Neural cell (in vitro differentiated cells): ENCODE results near the gene GLRX5. TPM values are rescaled to one million over a fixed set of nuclear protein-coding genes. Genes with fewer than 3 reads are reported as not detected.

Source experiments
- H2AFZ ChIP-seq: fragments of 200-600, 300-800 bp; sonication (generic), shearing (Covaris generic); 2 replicates; pipeline ENCODE4 v1.6.0; 2014; ENCODE audit warnings: low read depth, mild to moderate bottlenecking, antibody characterized with exemption, low read length, moderate library complexity
- H3F3A ChIP-seq: fragments of 200-600 bp; shearing (Covaris generic); 2 replicates; pipeline ENCODE4 v1.6.1; 2016; ENCODE audit warnings: mild to moderate bottlenecking, moderate library complexity, mixed read lengths, antibody characterized with exemption, low read length; ENCODE audit not compliant: insufficient read depth, poor library complexity, severe bottlenecking
- H3K27ac ChIP-seq: fragments of 200-600, 300-800 bp; sonication (generic), shearing (Covaris generic); 2 replicates; pipeline ENCODE4 v1.5.1; 2014; ENCODE audit warnings: mild to moderate bottlenecking, low read length, moderate library complexity
- H3K27me3 ChIP-seq: fragments of 300-800, 200-600 bp; sonication (generic), shearing (Covaris generic); 2 replicates; pipeline ENCODE4 v1.6.0; 2014; ENCODE audit warnings: mild to moderate bottlenecking, low read depth, low read length, moderate library complexity; ENCODE audit not compliant: insufficient read depth
- H3K36me3 ChIP-seq: fragments of 300-800, 200-600 bp; sonication (generic), shearing (Covaris generic); 2 replicates; pipeline ENCODE4 v1.5.1; 2014; ENCODE audit warnings: mild to moderate bottlenecking, antibody characterized with exemption, low read length, moderate library complexity; ENCODE audit not compliant: insufficient read depth
- H3K4me2 ChIP-seq: fragments of 300-800, 200-600 bp; sonication (generic), shearing (Covaris generic); 2 replicates; pipeline ENCODE4 v1.6.0; 2014; ENCODE audit warnings: mild to moderate bottlenecking, low read length
- H3K4me3 ChIP-seq: fragments of 300-800, 200-600 bp; sonication (generic), shearing (Covaris generic); 2 replicates; pipeline ENCODE4 v1.5.1; 2014; ENCODE audit warnings: mild to moderate bottlenecking, low read length, moderate library complexity
- H3K79me2 ChIP-seq: fragments of 200-600 bp; shearing (Covaris generic); replicated peaks from 2 replicates; pipeline ENCODE4 v1.6.0; 2014; ENCODE audit warnings: mild to moderate bottlenecking, low read length, moderate library complexity; ENCODE audit not compliant: insufficient read depth
- H3K9ac ChIP-seq: fragments of 300-800, 200-600 bp; sonication (generic), shearing (Covaris generic); 2 replicates; pipeline ENCODE4 v1.6.1; 2016; ENCODE audit warnings: mild to moderate bottlenecking, low read length, mixed read lengths
- H3K9me2 ChIP-seq: fragments of 200-600 bp; shearing (Covaris generic); 2 replicates; pipeline ENCODE4 v1.6.1; 2016; ENCODE audit warnings: mild to moderate bottlenecking, low read length, mixed read lengths; ENCODE audit not compliant: insufficient read depth
- H3K9me3 ChIP-seq: fragments of 200-600, 300-800 bp; sonication (generic), shearing (Covaris generic); 2 replicates; pipeline ENCODE4 v1.6.1; 2016; ENCODE audit warnings: mild to moderate bottlenecking, mixed run types, low read length, moderate library complexity, mixed read lengths
- H4K20me1 ChIP-seq: fragments of 200-600 bp; shearing (Covaris generic); 2 replicates; pipeline ENCODE4 v1.6.1; 2016; ENCODE audit warnings: mild to moderate bottlenecking, mixed run types; ENCODE audit not compliant: insufficient read depth
- CTCF ChIP-seq: fragments of 450-650 bp; IDR thresholded peaks from 2 replicates; pipeline ENCODE4 v1.5.1; 2014; ENCODE audit warnings: antibody characterized with exemption, mild to moderate bottlenecking, moderate library complexity; ENCODE audit not compliant: poor library complexity, severe bottlenecking
- EZH2 ChIP-seq: fragments of 200-600, 300-800 bp; shearing (Covaris generic), sonication (generic); IDR thresholded peaks from 2 replicates; pipeline ENCODE4 v1.6.1; 2014; ENCODE audit warnings: antibody characterized with exemption, low read length, borderline replicate concordance, mild to moderate bottlenecking; ENCODE audit not compliant: insufficient read depth, poor library complexity, severe bottlenecking
- MXI1 ChIP-seq: fragments of 450-650 bp; conservative IDR thresholded peaks from 2 replicates; pipeline ENCODE4 v1.6.1; 2014; ENCODE audit warnings: antibody characterized with exemption, mild to moderate bottlenecking; ENCODE audit not compliant: poor library complexity, severe bottlenecking
- RAD21 ChIP-seq: fragments of 450-650 bp; conservative IDR thresholded peaks from 2 replicates; pipeline ENCODE4 v1.6.1; 2014; ENCODE audit warnings: antibody characterized with exemption, mild to moderate bottlenecking, moderate library complexity
- REST ChIP-seq: IDR thresholded peaks from 2 replicates; pipeline ENCODE4 v1.6.1; 2012; ENCODE audit warnings: borderline replicate concordance
- SMC3 ChIP-seq: fragments of 450-650 bp; conservative IDR thresholded peaks from 2 replicates; pipeline ENCODE4 v1.6.1; 2014; ENCODE audit warnings: antibody characterized with exemption, mild to moderate bottlenecking, moderate library complexity; ENCODE audit not compliant: poor library complexity
- TAF1 ChIP-seq: IDR thresholded peaks from 2 replicates; pipeline ENCODE4 v1.6.1; 2012; ENCODE audit warnings: low read depth
- polyA plus RNA-seq: library from polyadenylated mRNA; depleted of rRNA; stranded (reverse); fragments of >200 nt; gene quantifications from 2 replicates; pipeline ENCODE4 v1.2.3, GENCODE V29; 2014

Gene GLRX5
- polyA plus RNA-seq, 1 donor from 2014 or later = 81.0 TPM

GRCh38 chr14:95531969-95532368 is 2.9 kb upstream of the GLRX5 start:
- no peak for TF ChIP-seq RAD21
- no peak for TF ChIP-seq EZH2
- no peak for TF ChIP-seq REST
- peaks cover 58% of the 10 kb centered on the region for H3K79me2 ChIP-seq
- H4K20me1 ChIP-seq = no peaks in the 10 kb centered on the region
- no peaks in the 10 kb centered on the region for H3K9me3 ChIP-seq
- H3K4me2 ChIP-seq = peak overlapping the region; percentile 94
- no peak overlapping the region for H2AFZ ChIP-seq
- peak overlapping the region; percentile 67 for H3K9ac ChIP-seq
- H3K9me2 ChIP-seq = no peaks in the 10 kb centered on the region
- H3K4me3 ChIP-seq = peak overlapping the region; percentile 90
- H3K36me3 ChIP-seq = no peaks in the 10 kb centered on the region
- peaks cover 4% of the 10 kb centered on the region for H3F3A ChIP-seq
- H3K27ac ChIP-seq = peak overlapping the region; percentile 69
- H3K27me3 ChIP-seq = no peaks in the 10 kb centered on the region

- Histone ChIP-seq H2AFZ (peak overlapping the region; percentile 22), H3K27me3 (no peaks in the 10 kb centered on the region), H3F3A (peaks cover 4% of the 10 kb centered on the region), H3K4me3 (peak overlapping the region; percentile 90), H3K79me2 (peaks cover 73% of the 10 kb centered on the region), H3K36me3 (no peaks in the 10 kb centered on the region), H3K9me3 (no peaks in the 10 kb centered on the region), H3K9ac (peak overlapping the region; percentile 67), H3K9me2 (no peaks in the 10 kb centered on the region), H3K4me2 (peak overlapping the region; percentile 94), H4K20me1 (no peaks in the 10 kb centered on the region), H3K27ac (peak overlapping the region; percentile 69)
- TF ChIP-seq SMC3 (peak; percentile 39), TAF1 (no peak), MXI1 (peak; percentile 96)
Observed at GRCh38 chr14:95533391-95533821, 1.4 kb upstream of the GLRX5 start.

DNA sequence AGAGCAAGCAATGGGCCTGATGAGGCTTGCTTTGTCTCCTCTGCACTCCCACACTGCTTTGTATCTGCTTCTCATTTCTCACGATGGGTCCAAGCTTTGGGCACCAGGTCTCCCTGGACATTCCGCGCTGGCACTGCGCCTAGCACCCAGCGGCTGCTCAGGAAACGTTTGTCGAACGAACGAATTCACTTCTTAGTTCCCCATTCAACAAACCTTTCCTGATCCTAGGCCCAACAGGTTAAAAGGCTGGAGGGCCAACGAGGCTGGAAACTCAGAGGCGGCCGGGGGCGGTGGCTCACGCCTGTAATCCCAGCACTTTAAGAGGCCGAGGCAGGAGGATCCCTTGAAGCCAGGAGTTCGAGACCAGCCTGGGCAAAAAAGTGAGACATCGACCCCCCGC is 1.0 kb upstream of the GLRX5 start:
- peak overlapping the region; percentile 22 for H2AFZ ChIP-seq
- TF ChIP-seq MXI1 (no peak), CTCF (no peak)

More for the DNA sequence above, 1.0 kb upstream of the GLRX5 start:
- H3F3A ChIP-seq = peaks cover 4% of the 10 kb centered on the region
- peak overlapping the region; percentile 67 for H3K9ac ChIP-seq
- peak overlapping the region; percentile 90 for H3K4me3 ChIP-seq
- H3K79me2 ChIP-seq = peaks cover 77% of the 10 kb centered on the region
- no peaks in the 10 kb centered on the region for H4K20me1 ChIP-seq
- no peaks in the 10 kb centered on the region for H3K36me3 ChIP-seq
- H3K4me2 ChIP-seq = peak overlapping the region; percentile 94
- H3K9me2 ChIP-seq = no peaks in the 10 kb centered on the region
- peak overlapping the region; percentile 69 for H3K27ac ChIP-seq
- H3K9me3 ChIP-seq = no peaks in the 10 kb centered on the region
- H3K27me3 ChIP-seq = no peaks in the 10 kb centered on the region
